ENCODE results near the gene LGALS1.

DNA sequence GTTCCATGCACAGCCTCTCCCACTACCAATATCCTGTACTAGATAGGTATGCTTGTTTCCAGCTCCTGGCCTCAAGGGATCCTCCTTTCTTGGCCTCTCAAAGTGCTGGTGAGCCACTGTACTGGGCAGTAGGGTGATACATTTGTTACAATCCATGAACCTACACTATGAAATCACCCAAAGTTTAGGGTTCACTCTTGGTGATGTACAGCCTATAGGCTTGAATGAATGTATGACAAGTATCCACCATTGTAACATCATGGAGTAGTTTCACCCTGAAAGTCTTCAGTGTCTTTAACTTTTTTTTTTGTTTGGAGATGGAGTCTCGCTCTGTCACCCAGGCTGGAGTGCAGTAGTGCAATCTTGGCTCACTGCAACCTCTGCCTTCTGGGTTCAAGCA is 53.2 kb downstream of the LGALS1 start:
- TF ChIP-seq, protein P1, sequence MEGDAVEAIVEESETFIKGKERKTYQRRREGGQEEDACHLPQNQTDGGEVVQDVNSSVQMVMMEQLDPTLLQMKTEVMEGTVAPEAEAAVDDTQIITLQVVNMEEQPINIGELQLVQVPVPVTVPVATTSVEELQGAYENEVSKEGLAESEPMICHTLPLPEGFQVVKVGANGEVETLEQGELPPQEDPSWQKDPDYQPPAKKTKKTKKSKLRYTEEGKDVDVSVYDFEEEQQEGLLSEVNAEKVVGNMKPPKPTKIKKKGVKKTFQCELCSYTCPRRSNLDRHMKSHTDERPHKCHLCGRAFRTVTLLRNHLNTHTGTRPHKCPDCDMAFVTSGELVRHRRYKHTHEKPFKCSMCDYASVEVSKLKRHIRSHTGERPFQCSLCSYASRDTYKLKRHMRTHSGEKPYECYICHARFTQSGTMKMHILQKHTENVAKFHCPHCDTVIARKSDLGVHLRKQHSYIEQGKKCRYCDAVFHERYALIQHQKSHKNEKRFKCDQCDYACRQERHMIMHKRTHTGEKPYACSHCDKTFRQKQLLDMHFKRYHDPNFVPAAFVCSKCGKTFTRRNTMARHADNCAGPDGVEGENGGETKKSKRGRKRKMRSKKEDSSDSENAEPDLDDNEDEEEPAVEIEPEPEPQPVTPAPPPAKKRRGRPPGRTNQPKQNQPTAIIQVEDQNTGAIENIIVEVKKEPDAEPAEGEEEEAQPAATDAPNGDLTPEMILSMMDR (IDR thresholded peaks at IDR 0.05), result no peak
- no peak for TF ChIP-seq POLR2A (IDR thresholded peaks at IDR 0.05)

Data from Peyer's patch (tissue), 4 donors.